RWPE2 (cell line): ENCODE data around the gene RAD52.

Source experiments
- ATAC-seq: fragments of 200-7000 bp; cut with Tn5 transposase; 3 replicates; pipeline ENCODE4 v1.9.1; 2021; ENCODE audit warnings: low read depth
- DNase-seq: peaks from one replicate; pipeline ENCODE4 v3.0.0-alpha.2; 2020; ENCODE audit warnings: low spot score
- H3K27ac ChIP-seq: fragments of 450-650 bp; 2 replicates; pipeline ENCODE4 v1.5.1; 2017; ENCODE audit warnings: mild to moderate bottlenecking; ENCODE audit not compliant: poor library complexity, severe bottlenecking
- H3K27me3 ChIP-seq: fragments of 250-450 bp; sonication (Bioruptor Pico); 2 replicates; pipeline ENCODE4 v1.5.1; 2021; ENCODE audit warnings: mild to moderate bottlenecking, moderate library complexity; ENCODE audit not compliant: insufficient read depth, poor library complexity, severe bottlenecking
- H3K36me3 ChIP-seq: fragments of 250-450 bp; sonication (Bioruptor Pico); 2 replicates; pipeline ENCODE4 v1.5.1; 2020; ENCODE audit warnings: low read depth, mild to moderate bottlenecking, moderate library complexity
- H3K4me1 ChIP-seq: fragments of 250-450 bp; sonication (Bioruptor Pico); 2 replicates; pipeline ENCODE4 v1.5.1; 2021; ENCODE audit warnings: mild to moderate bottlenecking, moderate library complexity; ENCODE audit not compliant: insufficient read depth, poor library complexity, severe bottlenecking
- H3K4me3 ChIP-seq: fragments of 250-450 bp; sonication (Bioruptor Pico); 2 replicates; pipeline ENCODE4 v1.5.1; 2021; ENCODE audit warnings: mild to moderate bottlenecking, moderate library complexity; ENCODE audit not compliant: severe bottlenecking
- H3K9me3 ChIP-seq: fragments of 250-450 bp; sonication (Bioruptor Pico); 2 replicates; pipeline ENCODE4 v1.5.1; 2021; ENCODE audit warnings: mild to moderate bottlenecking, moderate library complexity; ENCODE audit not compliant: severe bottlenecking
- TF ChIP-seq, protein P1 (sequence below): fragments of 450-650 bp; IDR thresholded peaks from one replicate; pipeline ENCODE4 v1.5.1; 2017; ENCODE audit warnings: mild to moderate bottlenecking, moderate library complexity; ENCODE audit not compliant: poor library complexity, severe bottlenecking

The RAD52 gene

DNA sequence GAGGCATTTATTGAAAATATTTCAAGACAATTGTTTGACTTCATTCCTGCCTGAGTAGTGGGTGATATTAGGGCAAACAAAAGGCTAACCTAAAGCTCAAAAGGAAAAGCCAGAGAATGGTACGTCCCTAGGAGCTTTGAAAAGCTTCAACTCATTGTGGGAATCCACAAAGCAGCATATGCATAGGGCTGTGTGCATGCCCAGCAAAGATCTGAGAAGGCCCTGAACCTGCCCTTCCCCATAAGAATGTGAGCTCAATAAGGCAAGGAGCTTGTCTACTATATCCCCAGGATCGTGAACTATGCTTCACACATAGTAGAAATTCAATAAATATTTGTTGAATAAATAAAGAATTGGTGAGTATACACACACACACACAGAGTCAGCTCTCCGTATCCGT, 19.1 kb upstream of the RAD52 start:
- TF ChIP-seq, protein P1, sequence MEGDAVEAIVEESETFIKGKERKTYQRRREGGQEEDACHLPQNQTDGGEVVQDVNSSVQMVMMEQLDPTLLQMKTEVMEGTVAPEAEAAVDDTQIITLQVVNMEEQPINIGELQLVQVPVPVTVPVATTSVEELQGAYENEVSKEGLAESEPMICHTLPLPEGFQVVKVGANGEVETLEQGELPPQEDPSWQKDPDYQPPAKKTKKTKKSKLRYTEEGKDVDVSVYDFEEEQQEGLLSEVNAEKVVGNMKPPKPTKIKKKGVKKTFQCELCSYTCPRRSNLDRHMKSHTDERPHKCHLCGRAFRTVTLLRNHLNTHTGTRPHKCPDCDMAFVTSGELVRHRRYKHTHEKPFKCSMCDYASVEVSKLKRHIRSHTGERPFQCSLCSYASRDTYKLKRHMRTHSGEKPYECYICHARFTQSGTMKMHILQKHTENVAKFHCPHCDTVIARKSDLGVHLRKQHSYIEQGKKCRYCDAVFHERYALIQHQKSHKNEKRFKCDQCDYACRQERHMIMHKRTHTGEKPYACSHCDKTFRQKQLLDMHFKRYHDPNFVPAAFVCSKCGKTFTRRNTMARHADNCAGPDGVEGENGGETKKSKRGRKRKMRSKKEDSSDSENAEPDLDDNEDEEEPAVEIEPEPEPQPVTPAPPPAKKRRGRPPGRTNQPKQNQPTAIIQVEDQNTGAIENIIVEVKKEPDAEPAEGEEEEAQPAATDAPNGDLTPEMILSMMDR: no peak
- H3K27ac ChIP-seq: no peak overlapping the region
- H3K27me3 ChIP-seq: no peaks in the 10 kb centered on the region
- peaks cover 3% of the 10 kb centered on the region for H3K4me1 ChIP-seq
- ATAC-seq (no peak), DNase-seq (no peak)
- H3K4me3 ChIP-seq: no peak overlapping the region
- H3K36me3 ChIP-seq: no peaks in the 10 kb centered on the region
- H3K9me3 ChIP-seq: no peaks in the 10 kb centered on the region

DNA sequence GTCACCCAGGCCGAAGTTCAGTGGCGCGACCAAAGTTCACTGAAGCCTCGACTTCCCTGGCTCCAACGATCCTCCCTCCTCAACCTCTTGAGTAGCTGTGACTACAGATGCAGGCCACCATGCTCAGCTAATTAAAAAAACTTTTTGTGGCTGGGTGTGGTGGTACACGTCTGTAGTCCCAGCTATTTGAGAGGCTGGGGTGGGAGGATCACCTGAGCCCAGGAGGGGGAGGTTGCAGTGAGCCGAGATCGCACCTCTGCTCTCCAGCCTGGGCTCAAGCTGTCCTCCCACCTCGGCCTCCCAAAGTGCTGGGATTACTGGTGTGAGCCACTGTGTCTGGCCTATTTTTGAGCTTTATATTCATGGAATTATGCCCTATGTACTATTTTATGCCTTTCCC, 18.1 kb upstream of the RAD52 start:
- ATAC-seq (no peak), DNase-seq (no peak)
- Histone ChIP-seq H3K27ac (no peak overlapping the region), H3K4me3 (no peak overlapping the region), H3K27me3 (no peaks in the 10 kb centered on the region), H3K36me3 (no peaks in the 10 kb centered on the region), H3K9me3 (no peaks in the 10 kb centered on the region), H3K4me1 (peaks cover 3% of the 10 kb centered on the region)
- TF ChIP-seq, protein P1: no peak

DNA sequence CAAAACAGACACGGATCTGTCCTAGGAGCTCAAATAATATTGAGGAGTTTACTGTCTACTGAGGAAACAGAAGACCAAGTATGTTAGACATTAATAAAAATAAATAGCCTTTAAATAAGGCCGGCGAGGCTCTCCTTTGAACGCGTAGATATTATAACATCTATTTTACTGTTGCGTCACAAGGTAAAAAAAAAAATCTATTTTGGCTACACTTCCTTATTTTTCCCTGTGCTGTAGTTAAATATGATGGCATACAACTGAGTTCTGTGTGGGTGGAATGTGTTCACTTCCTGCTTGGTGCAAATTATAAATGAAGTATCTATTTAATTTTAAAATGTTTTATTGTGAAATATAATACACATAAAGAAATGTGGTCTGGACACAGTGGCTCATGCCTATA, 17.2 kb upstream of the RAD52 start:
- H3K9me3 ChIP-seq: no peaks in the 10 kb centered on the region
- no peaks in the 10 kb centered on the region for H3K27me3 ChIP-seq
- TF ChIP-seq, protein P1: no peak
- H3K36me3 ChIP-seq: no peaks in the 10 kb centered on the region
- H3K27ac ChIP-seq: no peak overlapping the region
- peaks cover 3% of the 10 kb centered on the region for H3K4me1 ChIP-seq
- no peak for DNase-seq
- no peak overlapping the region for H3K4me3 ChIP-seq
- no peak for ATAC-seq

DNA sequence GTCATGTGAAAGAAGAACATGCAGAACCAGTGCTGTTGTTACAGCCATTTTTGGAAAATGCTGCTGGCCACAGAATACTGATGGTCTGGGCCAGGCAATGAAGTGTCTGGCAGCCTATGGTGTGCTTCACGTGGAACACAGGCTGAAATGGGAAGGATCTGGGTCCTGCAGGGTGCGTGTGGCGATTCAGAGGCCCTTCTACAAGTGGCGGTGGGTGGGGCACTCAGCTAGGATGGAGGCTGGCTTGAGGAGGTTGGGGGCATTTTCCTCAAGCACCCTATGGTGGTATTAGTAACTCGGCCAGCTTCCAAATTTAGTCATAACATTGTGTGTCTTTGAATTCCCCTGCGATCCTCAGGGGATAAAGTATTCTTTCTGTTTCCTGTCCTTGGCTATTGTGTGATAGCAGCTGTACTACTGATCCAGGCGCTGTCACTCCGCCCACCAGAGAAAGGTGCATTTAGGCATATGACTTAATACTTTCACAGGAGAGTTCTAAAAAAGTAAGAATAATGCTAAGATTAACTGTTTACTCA, 9.2 kb upstream of the RAD52 start:
- Histone ChIP-seq H3K27ac (no peak overlapping the region), H3K4me1 (peaks cover 7% of the 10 kb centered on the region), H3K9me3 (no peaks in the 10 kb centered on the region), H3K27me3 (no peaks in the 10 kb centered on the region), H3K36me3 (no peaks in the 10 kb centered on the region), H3K4me3 (no peak overlapping the region)
- DNase-seq: no peak
- ATAC-seq: no peak; the same call in 2 of the 3 replicates
- TF ChIP-seq, protein P1: no peak

DNA sequence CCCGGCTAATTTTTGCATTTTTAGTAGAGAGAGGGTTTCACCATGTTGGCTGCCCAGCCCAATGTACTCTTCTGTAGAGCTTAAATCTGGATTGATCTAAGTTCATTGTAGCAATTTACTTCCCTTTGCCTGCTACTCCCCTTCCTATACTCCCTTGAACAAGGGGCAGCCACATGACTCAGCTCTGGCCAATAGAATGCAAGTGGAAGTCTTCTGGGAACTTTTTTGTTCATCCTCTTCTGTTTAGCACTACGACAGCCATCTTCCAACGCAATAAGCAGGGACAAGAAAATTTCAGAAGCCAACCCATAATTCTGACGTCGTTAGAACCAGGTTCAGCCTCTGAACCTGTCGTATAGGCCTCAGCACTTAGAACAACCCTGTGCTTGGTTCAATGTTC, 6.4 kb upstream of the RAD52 start:
- Histone ChIP-seq H3K4me3 (no peak overlapping the region), H3K27ac (no peak overlapping the region), H3K36me3 (no peaks in the 10 kb centered on the region), H3K27me3 (no peaks in the 10 kb centered on the region), H3K9me3 (no peaks in the 10 kb centered on the region), H3K4me1 (peaks cover 13% of the 10 kb centered on the region)
- DNase-seq (no peak), ATAC-seq (no peak)
- TF ChIP-seq, protein P1: no peak
